ENCODE measurements around the gene TOP3B. TPM values are rescaled to one million over a fixed set of nuclear protein-coding genes. Genes with fewer than 3 reads are reported as not detected.

Gene TOP3B
- total and polyA plus RNA-seq, 9 of the 15 experiments (the other 6 are each of a cell fraction or from before 2014, with no cell fraction given) = 3.0 to 188 (median 112) TPM

DNA sequence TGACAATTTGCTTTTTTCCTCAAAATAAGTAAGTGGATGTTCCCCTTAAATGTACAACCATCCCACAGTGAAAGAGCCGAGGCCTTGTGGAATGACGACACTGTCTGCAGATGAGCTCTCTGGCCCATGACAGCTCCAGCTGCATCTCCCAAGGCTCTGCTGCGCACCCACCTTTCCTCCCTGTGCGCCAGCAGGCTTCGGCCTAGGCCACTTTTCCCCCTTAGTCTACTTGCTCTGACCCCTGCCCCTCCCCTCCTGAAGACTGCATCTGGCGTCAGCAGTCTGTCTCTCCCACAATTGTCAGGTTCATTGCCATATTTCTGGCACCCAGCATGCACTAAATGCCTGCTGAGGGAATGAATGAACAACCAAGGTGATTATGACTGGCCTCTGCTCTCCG is 2.0 kb downstream of the TOP3B start:
- intact Hi-C loops (cut with micrococcal nuclease) = loop anchor here (5.0 kb wide), 1 partner anchor 43 kb away; no protein-coding TSS in a partner anchor
- in situ Hi-C loops (cut with MboI) = no loop called here
- Histone ChIP-seq H3K9me3 (replicated peaks; ENCODE audit: control insufficient read depth, insufficient read depth, low read depth, low read length) (no peaks in the 10 kb centered on the region), H2AFZ (ENCODE audit: low read depth, low read length) (no peak overlapping the region), H4K20me1 (replicated peaks; ENCODE audit: control insufficient read depth, insufficient read depth, low read length) (peaks cover 35% of the 10 kb centered on the region), H3K9me1 (ENCODE audit: control insufficient read depth, insufficient read depth, low read length) (peaks cover 18% of the 10 kb centered on the region), H3K79me2 (ENCODE audit: control insufficient read depth, insufficient read depth, low read length) (peaks cover 43% of the 10 kb centered on the region), H3K27me3 (ENCODE audit: control insufficient read depth in 2 of 2, insufficient read depth in 2 of 2, low read length in 2 of 2) (no peaks in the 10 kb centered on the region; a peak in 1 of 5 replicates), H3K4me3 (no peak overlapping the region), H3K4me2 (ENCODE audit: insufficient read depth, low read length) (no peak overlapping the region), H3K4me1 (replicated peaks in 1 of 2; ENCODE audit: control insufficient read depth in 2 of 2, insufficient read depth in 2 of 2, low read length in 2 of 2) (peaks cover 12 to 26% of the 10 kb centered on the region in 2 experiments; a peak in 4 of 5 replicates), H3K27ac (ENCODE audit: extremely low read depth, low read depth, low read length) (no peak overlapping the region), H3K36me3 (ENCODE audit: control insufficient read depth, insufficient read depth, low read length) (peaks cover 53% of the 10 kb centered on the region; the same call in 2 of the 3 replicates), H3K9ac (ENCODE audit: insufficient read depth in 1 of 2, low read depth in 2 of 2, low read length in 2 of 2) (peak overlapping the region in 1 of 2 experiments; percentile 17; a peak in 1 of 4 replicates)
- TF ChIP-seq BHLHE40 (IDR thresholded peaks at IDR 0.05; ENCODE audit: low read length) (0 out of 2 replicates have a peak, but pooled peaks have one; percentile 28), MAFK (IDR thresholded peaks at IDR 0.05; ENCODE audit: low read length) (0 out of 2 replicates have a peak, but pooled peaks have one; percentile 14), CEBPG (CRISPR knock-in tag; IDR thresholded peaks at IDR 0.05) (no peak), CEBPG (tag; conservative IDR thresholded peaks at IDR 0.05 in 1 of 2, IDR thresholded peaks at IDR 0.05 in 1 of 2) (no peak), ZNF384 (IDR thresholded peaks at IDR 0.05; ENCODE audit: low read depth, low read length) (0 out of 2 replicates have a peak, but pooled peaks have one; percentile 16), GTF2F1 (IDR thresholded peaks at IDR 0.05; ENCODE audit: low read depth, low read length) (peak; percentile 79; the same call in 1 of the 2 replicates), EP300 (IDR thresholded peaks at IDR 0.05; ENCODE audit: low read length) (peak; percentile 3; the same call in 1 of the 2 replicates)
- TF ChIP-seq, protein P1, sequence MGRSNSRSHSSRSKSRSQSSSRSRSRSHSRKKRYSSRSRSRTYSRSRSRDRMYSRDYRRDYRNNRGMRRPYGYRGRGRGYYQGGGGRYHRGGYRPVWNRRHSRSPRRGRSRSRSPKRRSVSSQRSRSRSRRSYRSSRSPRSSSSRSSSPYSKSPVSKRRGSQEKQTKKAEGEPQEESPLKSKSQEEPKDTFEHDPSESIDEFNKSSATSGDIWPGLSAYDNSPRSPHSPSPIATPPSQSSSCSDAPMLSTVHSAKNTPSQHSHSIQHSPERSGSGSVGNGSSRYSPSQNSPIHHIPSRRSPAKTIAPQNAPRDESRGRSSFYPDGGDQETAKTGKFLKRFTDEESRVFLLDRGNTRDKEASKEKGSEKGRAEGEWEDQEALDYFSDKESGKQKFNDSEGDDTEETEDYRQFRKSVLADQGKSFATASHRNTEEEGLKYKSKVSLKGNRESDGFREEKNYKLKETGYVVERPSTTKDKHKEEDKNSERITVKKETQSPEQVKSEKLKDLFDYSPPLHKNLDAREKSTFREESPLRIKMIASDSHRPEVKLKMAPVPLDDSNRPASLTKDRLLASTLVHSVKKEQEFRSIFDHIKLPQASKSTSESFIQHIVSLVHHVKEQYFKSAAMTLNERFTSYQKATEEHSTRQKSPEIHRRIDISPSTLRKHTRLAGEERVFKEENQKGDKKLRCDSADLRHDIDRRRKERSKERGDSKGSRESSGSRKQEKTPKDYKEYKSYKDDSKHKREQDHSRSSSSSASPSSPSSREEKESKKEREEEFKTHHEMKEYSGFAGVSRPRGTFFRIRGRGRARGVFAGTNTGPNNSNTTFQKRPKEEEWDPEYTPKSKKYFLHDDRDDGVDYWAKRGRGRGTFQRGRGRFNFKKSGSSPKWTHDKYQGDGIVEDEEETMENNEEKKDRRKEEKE (IDR thresholded peaks at IDR 0.05; ENCODE audit: borderline replicate concordance in 1 of 2, control insufficient read depth in 1 of 2, low read depth in 2 of 2, low read length in 1 of 2) = no peak
- TF ChIP-seq, protein P2, sequence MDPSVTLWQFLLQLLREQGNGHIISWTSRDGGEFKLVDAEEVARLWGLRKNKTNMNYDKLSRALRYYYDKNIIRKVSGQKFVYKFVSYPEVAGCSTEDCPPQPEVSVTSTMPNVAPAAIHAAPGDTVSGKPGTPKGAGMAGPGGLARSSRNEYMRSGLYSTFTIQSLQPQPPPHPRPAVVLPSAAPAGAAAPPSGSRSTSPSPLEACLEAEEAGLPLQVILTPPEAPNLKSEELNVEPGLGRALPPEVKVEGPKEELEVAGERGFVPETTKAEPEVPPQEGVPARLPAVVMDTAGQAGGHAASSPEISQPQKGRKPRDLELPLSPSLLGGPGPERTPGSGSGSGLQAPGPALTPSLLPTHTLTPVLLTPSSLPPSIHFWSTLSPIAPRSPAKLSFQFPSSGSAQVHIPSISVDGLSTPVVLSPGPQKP (CRISPR knock-in tag; IDR thresholded peaks at IDR 0.05) = no peak
- ChIA-PET POLR2A (interaction anchor here (2.4 to 22.7 kb wide), 6 partner anchors 12 to 130 kb away, joined by 12 to 382 read pairs (median 36); partner anchors contain the start of gene PPM1F), CTCF (ENCODE audit: low intra/inter-chr PET ratio) (interaction anchor here (1.2 to 1.6 kb wide), 2 partner anchors 42 to 268 kb away, joined by 3 to 4 read pairs; no protein-coding TSS in a partner anchor)
- no TSS peak for BruUV-seq (replicated peaks)
- no peak for FAIRE-seq
- 77% methylated on average over 7 of the region's 7 CpGs for WGBS (ENCODE audit: insufficient coverage, low coverage, missing lambda C conversion rate)
- no peak for DNase-seq (ENCODE audit: extremely low read depth in 1 of 4, low spot score in 3 of 4)
- no peak for ATAC-seq
